Pulmonary artery endothelial cell (primary cell): ENCODE results near the gene PRODH2. TPM values are rescaled to one million over a fixed set of nuclear protein-coding genes. Genes with fewer than 3 reads are reported as not detected.

Experiments
- DNase-seq: peaks from one replicate; pipeline ENCODE4 v3.0.0-alpha.2; 2011; ENCODE audit warnings: low read depth, low spot score
- total RNA-seq: library from RNA; depleted of rRNA; stranded (reverse); fragments of >200 nt; gene quantifications from 2 replicates; pipeline ENCODE4 v1.2.3, GENCODE V29; 2014

PRODH2 gene
- total RNA-seq, 1 donor from 2014 or later: not detected

- peak; percentile 98 for DNase-seq
Measured at GRCh38 chr19:35757749-35758608, 54.7 kb downstream of the PRODH2 start, which contains the start of gene PROSER3. TSS of gene PROSER3 (plus strand) at chr19:35758176. CDS start at chr19:35758216, 40 bp downstream.

DNA sequence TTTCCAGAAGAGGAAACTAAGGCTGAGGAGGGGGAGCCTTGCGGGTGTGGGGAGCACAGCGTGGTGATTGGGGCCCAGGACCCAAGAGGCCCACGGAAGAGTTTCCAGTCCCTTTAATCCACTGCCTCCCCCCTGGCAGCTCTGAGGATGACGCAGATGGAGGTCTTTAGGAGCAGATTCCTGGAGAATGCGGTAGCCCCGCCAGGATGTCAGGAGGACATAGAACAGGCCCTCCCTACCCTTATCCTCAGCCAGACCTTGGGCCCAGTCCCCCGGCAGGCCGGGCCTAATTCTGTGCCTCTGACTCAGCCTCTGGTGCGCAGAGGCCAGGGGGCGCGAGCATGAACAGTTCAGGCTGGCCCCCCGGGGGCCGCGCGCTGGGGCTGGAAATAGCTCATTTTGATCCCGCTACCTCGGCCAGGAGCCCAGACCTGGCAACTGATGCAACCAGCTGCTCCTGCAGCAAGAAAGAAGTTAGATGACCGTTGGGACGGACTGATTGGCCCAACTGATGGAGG lies 55.4 kb downstream of the PRODH2 start:
- no peak for DNase-seq

GRCh38 chr19:35756377-35757230 lies 56.0 kb downstream of the PRODH2 start, which contains the start of gene HSPB6:
TSS of gene HSPB6 (minus strand) at chr19:35757029. CDS start at chr19:35757008, 21 bp downstream.
- no peak for DNase-seq

GRCh38 chr19:35755550-35756376 lies 56.9 kb downstream of the PRODH2 start:
- DNase-seq: no peak

GRCh38 chr19:35755131-35755549 lies 57.5 kb downstream of the PRODH2 start:
- DNase-seq: no peak

- DNase-seq: no peak
Measured at GRCh38 chr19:35754370-35755130, 58.1 kb downstream of the PRODH2 start.

- DNase-seq: no peak
Measured at GRCh38 chr19:35753634-35754369, 58.8 kb downstream of the PRODH2 start.

GRCh38 chr19:35752746-35753350 lies 59.8 kb downstream of the PRODH2 start:
- no peak for DNase-seq

GRCh38 chr19:35751839-35752745 lies 60.6 kb downstream of the PRODH2 start:
- DNase-seq: no peak

GRCh38 chr19:35750167-35750566 lies 62.5 kb downstream of the PRODH2 start:
- DNase-seq: no peak

Other genes starting within 250 kb of the PRODH2 start
- not detected in 2 replicates for gene ATP4A, start 249.2 kb downstream of the PRODH2 start, total RNA-seq
- gene PMIS2, start 226.7 kb downstream of the PRODH2 start, total RNA-seq: not detected in 2 replicates
- 9.1 and 9.4 TPM in 2 replicates for gene HAUS5, start 200.1 kb downstream of the PRODH2 start, total RNA-seq
- 48.2 and 51.7 TPM in 2 replicates for gene RBM42, start 183.8 kb downstream of the PRODH2 start, total RNA-seq
- 0.11 and 0.46 TPM in 2 replicates for gene ETV2, start 171.1 kb downstream of the PRODH2 start, total RNA-seq
- gene COX6B1, start 164.5 kb downstream of the PRODH2 start, total RNA-seq: 181 and 348 TPM in 2 replicates
- not detected in 2 replicates for gene UPK1A, start 146.3 kb downstream of the PRODH2 start, total RNA-seq
- not detected in 2 replicates for gene ZBTB32, start 108.3 kb downstream of the PRODH2 start, total RNA-seq
- 4.4 and 5.4 TPM in 2 replicates for gene KMT2B, start 94.8 kb downstream of the PRODH2 start, total RNA-seq
- gene IGFLR1, start 70.4 kb downstream of the PRODH2 start, total RNA-seq: 1.2 and 1.8 TPM in 2 replicates
- 2.0 and 3.9 TPM in 2 replicates for gene U2AF1L4, start 67.4 kb downstream of the PRODH2 start, total RNA-seq
- gene PSENEN, start 67.2 kb downstream of the PRODH2 start, total RNA-seq: 16.3 and 17.7 TPM in 2 replicates
- gene LIN37, start 64.3 kb downstream of the PRODH2 start, total RNA-seq: 5.5 and 7.2 TPM in 2 replicates
- gene HSPB6, start 55.8 kb downstream of the PRODH2 start, total RNA-seq: 0.20 and 0.67 TPM in 2 replicates
- 3.3 and 3.8 TPM in 2 replicates for gene PROSER3, start 54.7 kb downstream of the PRODH2 start, total RNA-seq
- 2.6 and 2.7 TPM in 2 replicates for gene ARHGAP33, start 37.3 kb downstream of the PRODH2 start, total RNA-seq
- gene NPHS1, start 39.7 kb upstream of the PRODH2 start, total RNA-seq: not detected in 2 replicates
- gene KIRREL2, start 44.1 kb upstream of the PRODH2 start, total RNA-seq: 0.04 TPM in 1 of 2 replicates, not detected in the other
- gene APLP1, start 55.7 kb upstream of the PRODH2 start, total RNA-seq: 2.4 and 4.0 TPM in 2 replicates
- 2.0 and 3.4 TPM in 2 replicates for gene NFKBID, start 87.7 kb upstream of the PRODH2 start, total RNA-seq
- gene HCST, start 89.7 kb upstream of the PRODH2 start, total RNA-seq: not detected in 2 replicates
- gene TYROBP, start 95.5 kb upstream of the PRODH2 start, total RNA-seq: not detected in 2 replicates
- gene LRFN3, start 123.5 kb upstream of the PRODH2 start, total RNA-seq: 2.6 and 3.0 TPM in 2 replicates
- 7.4 and 11.3 TPM in 2 replicates for gene SDHAF1, start 182.3 kb upstream of the PRODH2 start, total RNA-seq
- under 0.01 and 0.07 TPM in 2 replicates for gene SYNE4, start 196.0 kb upstream of the PRODH2 start, total RNA-seq
- gene ALKBH6, start 201.4 kb upstream of the PRODH2 start, total RNA-seq: 8.6 and 10.3 TPM in 2 replicates
- 2.3 and 2.6 TPM in 2 replicates for gene CLIP3, start 220.0 kb upstream of the PRODH2 start, total RNA-seq
- 0.92 and 1.0 TPM in 2 replicates for gene THAP8, start 241.4 kb upstream of the PRODH2 start, total RNA-seq
- gene WDR62, start 242.1 kb upstream of the PRODH2 start, total RNA-seq: 4.5 and 7.5 TPM in 2 replicates